ENCODE results near the gene SPATS2L. TPM values are rescaled to one million over a fixed set of nuclear protein-coding genes. Genes with fewer than 3 reads are reported as not detected.

Gene SPATS2L
- total and polyA plus RNA-seq, 2 of the 13 experiments (the other 11 are each of a cell fraction or from before 2014, with no cell fraction given): 154 to 212 TPM

DNA sequence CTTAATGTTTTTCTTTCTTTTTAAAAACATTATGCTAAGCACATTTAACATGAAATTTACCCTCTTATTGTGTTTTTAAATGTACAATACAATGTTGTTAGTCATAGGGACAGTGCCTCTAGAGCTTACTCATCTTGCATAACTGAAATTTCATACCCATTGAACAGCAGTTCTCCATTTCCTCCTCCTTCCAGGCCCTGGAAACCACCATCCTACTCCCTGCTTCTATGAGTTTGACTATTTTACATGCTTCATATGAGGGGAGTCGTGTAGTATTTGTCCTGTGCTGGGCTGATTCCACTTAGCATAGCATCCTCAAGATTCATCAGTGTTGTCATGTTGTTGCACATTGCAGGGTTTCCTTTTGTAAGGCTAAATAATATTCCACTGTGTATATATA lies 92.6 kb downstream of the SPATS2L start:
- Histone ChIP-seq H3K4me3 (replicated peaks in 1 of 3; ENCODE audit: insufficient read depth in 1 of 3, low read depth in 2 of 3, low read length in 3 of 3) (no peak overlapping the region), H3K79me2 (ENCODE audit: insufficient read depth, low read length) (peaks cover 37% of the 10 kb centered on the region), H2AFZ (ENCODE audit: low read length) (no peak overlapping the region), H3K4me2 (ENCODE audit: low read depth, low read length) (no peak overlapping the region), H3K9me3 (ENCODE audit: low read length) (no peaks in the 10 kb centered on the region), H3K4me1 (ENCODE audit: insufficient read depth, low read length) (peaks cover 25% of the 10 kb centered on the region), H3K9ac (ENCODE audit: insufficient read depth, low read depth, low read length) (no peak overlapping the region), H3K27me3 (ENCODE audit: control insufficient read depth in 1 of 2, insufficient read depth in 2 of 2, low read length in 2 of 2) (no peaks in the 10 kb centered on the region), H3K36me3 (replicated peaks in 1 of 2; ENCODE audit: control insufficient read depth in 1 of 2, insufficient read depth in 2 of 2, low read length in 2 of 2) (peaks cover 16 to 44% of the 10 kb centered on the region in 2 experiments), H4K20me1 (ENCODE audit: insufficient read depth, low read length) (no peaks in the 10 kb centered on the region; the same call in 1 of the 2 replicates), H3K27ac (ENCODE audit: extremely low read length, insufficient read depth, low read length) (no peak overlapping the region)
- FAIRE-seq (no peak), DNase-seq (ENCODE audit: low spot score) (no peak), ATAC-seq (no peak)
- intact Hi-C loops (cut with micrococcal nuclease; ENCODE audit: unreplicated experiment) (no loop called here), in situ Hi-C loops (cut with HindIII; ENCODE audit: extremely low pct_ligation_motif_present, low pct_unique_long_range_greater_than_20kb) (no loop called here)
- peak; percentile 20 for TF ChIP-seq RBM22 (optimal IDR thresholded peaks at IDR 0.05; ENCODE audit: low read length)
- 0 out of 2 replicates have a peak, but pooled peaks have one; percentile 50 for TF ChIP-seq SSRP1 (CRISPR knock-in tag; IDR thresholded peaks at IDR 0.05)
- TF ChIP-seq ZNF780A (CRISPR knock-in tag; IDR thresholded peaks at IDR 0.05): no peak
- TF ChIP-seq GATAD2A (CRISPR knock-in tag; IDR thresholded peaks at IDR 0.05): no peak
- TF ChIP-seq, protein P1, sequence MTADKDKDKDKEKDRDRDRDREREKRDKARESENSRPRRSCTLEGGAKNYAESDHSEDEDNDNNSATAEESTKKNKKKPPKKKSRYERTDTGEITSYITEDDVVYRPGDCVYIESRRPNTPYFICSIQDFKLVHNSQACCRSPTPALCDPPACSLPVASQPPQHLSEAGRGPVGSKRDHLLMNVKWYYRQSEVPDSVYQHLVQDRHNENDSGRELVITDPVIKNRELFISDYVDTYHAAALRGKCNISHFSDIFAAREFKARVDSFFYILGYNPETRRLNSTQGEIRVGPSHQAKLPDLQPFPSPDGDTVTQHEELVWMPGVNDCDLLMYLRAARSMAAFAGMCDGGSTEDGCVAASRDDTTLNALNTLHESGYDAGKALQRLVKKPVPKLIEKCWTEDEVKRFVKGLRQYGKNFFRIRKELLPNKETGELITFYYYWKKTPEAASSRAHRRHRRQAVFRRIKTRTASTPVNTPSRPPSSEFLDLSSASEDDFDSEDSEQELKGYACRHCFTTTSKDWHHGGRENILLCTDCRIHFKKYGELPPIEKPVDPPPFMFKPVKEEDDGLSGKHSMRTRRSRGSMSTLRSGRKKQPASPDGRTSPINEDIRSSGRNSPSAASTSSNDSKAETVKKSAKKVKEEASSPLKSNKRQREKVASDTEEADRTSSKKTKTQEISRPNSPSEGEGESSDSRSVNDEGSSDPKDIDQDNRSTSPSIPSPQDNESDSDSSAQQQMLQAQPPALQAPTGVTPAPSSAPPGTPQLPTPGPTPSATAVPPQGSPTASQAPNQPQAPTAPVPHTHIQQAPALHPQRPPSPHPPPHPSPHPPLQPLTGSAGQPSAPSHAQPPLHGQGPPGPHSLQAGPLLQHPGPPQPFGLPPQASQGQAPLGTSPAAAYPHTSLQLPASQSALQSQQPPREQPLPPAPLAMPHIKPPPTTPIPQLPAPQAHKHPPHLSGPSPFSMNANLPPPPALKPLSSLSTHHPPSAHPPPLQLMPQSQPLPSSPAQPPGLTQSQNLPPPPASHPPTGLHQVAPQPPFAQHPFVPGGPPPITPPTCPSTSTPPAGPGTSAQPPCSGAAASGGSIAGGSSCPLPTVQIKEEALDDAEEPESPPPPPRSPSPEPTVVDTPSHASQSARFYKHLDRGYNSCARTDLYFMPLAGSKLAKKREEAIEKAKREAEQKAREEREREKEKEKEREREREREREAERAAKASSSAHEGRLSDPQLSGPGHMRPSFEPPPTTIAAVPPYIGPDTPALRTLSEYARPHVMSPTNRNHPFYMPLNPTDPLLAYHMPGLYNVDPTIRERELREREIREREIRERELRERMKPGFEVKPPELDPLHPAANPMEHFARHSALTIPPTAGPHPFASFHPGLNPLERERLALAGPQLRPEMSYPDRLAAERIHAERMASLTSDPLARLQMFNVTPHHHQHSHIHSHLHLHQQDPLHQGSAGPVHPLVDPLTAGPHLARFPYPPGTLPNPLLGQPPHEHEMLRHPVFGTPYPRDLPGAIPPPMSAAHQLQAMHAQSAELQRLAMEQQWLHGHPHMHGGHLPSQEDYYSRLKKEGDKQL (CRISPR knock-in tag; IDR thresholded peaks at IDR 0.05; ENCODE audit: low read depth): no peak
- no peak for TF ChIP-seq TRIM24 (CRISPR knock-in tag; IDR thresholded peaks at IDR 0.05)
- WGBS (ENCODE audit: low lambda C conversion rate): 95% methylated on average over 1 of the region's 1 CpG
- BruUV-seq (replicated peaks): no TSS peak
- CTCF ChIA-PET (ENCODE audit: low intra/inter-chr PET ratio, low total read pairs): no interaction called here
- POLR2A ChIA-PET: no interaction called here
